Hematopoietic multipotent progenitor cell treated with erythropoietin and hydrocortisone succinate and interleukin-3 and kit ligand, for 17 days (in vitro differentiated cells): Measurements from ENCODE around the gene C19orf18.
"Not testable (repeated sequence)": the region's sequence is repeated elsewhere in the genome, so short reads cannot be mapped to it uniquely, and the experiment has no call there.

ENCODE experiments used
- DNase-seq: peaks from one replicate; pipeline ENCODE4 v3.0.0-alpha.2; 2015; ENCODE audit warnings: low spot score

The C19orf18 gene

GRCh38 chr19:57974434-57974833, at the start of gene C19orf18:
Gene C19orf18 (minus strand): TSS chr19:57974534. CDS start chr19:57974432, 102 bp downstream.
- no peak for DNase-seq

GRCh38 chr19:58022283-58022660, 47.9 kb upstream of the C19orf18 start:
- no peak for DNase-seq

DNA sequence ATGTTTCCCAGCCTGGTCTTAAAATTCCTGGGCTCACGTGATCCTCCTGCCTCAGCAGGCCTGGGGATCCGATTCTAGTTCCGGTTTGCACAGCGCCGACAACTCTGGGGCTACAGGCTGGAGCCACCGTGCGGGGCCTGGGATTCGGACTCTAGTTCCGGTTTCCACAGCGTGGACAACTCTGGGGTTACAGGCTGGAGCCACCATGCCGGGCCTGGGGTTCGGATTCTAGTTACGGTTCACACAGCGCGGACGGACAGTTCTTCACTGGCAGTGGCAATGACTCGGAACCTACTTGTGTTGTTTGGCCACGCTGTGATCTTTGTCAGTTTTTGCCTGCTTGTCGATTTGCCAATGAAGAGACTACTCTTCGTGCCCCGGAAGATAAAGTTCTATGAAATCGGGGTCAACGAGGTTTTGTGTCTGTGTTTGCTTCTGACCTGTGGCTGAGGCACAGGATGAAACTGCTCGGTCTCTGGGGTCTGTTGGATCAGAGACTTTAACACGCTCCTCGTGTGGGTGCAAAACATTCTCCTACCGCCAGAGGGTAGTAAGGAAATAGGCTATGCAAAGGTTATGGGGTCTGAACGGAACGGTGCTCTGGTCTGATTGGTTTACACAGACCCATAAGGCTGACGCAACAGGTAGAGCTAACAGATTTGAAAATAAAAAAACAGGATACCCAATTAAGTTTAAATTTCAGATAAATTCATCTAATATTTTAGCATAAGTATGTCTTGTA, 47.4 kb upstream of the C19orf18 start:
- no peak for DNase-seq

- no peak for DNase-seq
Observed at GRCh38 chr19:58020129-58020528, 45.8 kb upstream of the C19orf18 start.

DNA sequence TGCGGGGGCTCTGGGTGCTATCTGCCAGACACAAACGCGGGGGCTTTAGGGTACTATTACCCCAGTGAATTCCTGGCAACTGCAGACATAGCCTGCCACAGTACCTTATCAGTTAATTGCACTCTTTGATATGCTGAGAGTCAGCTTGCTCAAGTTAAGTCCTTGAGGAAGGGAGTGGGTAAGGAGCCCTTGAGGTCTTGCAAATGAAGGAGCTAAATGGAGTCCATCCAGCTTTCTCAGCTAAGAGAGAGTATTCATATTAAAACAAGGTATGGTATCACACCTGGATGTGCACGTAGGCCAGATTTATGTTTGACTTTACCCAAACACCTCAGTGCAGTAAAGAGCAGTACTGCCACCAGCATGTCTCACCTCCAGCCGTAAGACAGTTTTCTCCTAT, 39.8 kb upstream of the C19orf18 start:
- DNase-seq: no peak

DNA sequence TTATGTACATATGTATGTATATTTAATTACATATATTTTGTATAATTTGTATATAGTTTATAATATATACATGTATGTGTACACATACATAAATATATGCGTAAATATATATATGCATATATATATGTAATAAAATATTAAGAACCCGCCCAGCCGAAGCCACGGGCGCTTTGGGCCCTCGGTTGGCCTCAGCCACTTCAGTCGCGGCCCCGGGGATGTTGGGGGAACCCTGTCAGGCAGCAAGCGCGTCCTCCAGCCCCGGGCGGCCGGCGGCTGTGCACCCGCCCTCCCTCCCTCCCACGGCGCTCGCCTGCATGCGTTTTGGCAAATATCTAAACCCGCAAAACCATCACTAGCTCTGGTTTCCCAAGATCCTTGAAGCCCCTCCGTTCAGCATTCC, 36.2 kb upstream of the C19orf18 start:
- DNase-seq: no peak

DNA sequence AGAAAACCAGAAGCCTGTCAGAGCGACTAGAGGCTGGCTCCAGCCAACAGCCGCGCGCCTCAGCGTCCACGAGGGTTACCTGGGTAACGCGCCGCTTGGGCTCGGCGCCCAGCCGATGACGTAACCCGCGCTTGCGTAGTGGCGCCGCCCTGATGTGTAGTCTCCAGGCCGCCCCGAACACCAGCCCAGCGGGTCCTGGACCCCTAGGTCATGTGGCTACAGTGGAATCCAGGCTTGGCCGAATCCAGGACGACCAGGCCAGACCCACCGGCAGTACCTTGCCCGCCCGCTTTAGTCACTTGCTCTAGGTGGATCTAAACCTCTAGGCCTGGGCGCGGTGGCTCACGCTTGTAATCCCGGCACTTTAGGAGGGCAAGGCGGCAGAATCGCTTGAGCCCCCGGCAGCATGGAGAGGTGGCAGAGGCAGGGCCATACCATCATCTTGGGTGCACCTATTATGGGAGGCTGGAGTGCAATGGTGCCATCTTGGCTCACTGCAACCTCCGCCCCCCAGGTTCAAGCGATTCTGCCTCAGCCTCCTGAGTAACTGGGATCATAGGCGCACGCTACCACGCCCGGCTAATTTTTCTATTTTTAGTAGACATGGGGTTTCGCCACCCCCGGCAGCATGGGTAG, 35.5 kb upstream of the C19orf18 start:
- DNase-seq: peak; percentile 12

- DNase-seq: no peak
Observed at GRCh38 chr19:58009301-58009665, 34.9 kb upstream of the C19orf18 start.

DNA sequence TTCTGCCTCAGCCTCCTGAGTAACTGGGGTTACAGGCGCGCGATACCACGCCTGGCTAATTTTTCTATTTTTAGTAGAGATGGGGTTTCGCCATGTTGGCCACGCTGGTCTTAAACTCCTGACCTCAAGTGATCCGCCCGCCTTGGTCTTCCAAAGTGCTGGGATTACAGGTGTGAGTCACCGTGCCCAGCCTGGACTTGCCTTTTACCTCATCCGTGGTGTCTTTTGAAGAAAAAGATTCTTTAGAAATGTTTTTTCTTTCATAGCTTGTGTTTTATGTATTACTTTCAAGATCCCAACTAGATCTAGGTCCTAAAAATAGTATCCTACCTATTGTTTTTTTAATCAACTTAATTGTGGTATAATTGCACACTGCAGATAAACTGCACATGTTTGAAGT, 34.5 kb upstream of the C19orf18 start:
- not testable (repeated sequence) for DNase-seq

DNA sequence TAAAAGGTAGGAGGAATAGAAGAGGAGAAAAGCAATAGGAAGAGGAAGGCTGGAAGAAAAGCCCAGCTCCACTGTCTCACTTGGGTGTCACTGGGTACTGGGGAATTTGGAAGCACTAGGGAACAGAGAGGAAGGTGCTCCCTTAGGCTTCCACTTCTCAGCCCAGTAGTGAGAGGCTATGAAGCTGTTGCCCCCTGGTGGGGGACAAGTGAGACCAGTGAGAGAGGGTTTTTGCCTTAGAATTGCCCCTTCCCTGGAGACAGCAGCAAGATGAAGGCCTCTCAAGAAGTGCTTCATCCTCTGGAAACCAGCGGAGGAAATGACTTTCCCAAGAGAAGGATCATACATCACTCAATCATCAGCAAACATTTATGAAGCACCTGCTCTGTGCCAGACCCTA, 33.0 kb upstream of the C19orf18 start:
- no peak for DNase-seq

DNA sequence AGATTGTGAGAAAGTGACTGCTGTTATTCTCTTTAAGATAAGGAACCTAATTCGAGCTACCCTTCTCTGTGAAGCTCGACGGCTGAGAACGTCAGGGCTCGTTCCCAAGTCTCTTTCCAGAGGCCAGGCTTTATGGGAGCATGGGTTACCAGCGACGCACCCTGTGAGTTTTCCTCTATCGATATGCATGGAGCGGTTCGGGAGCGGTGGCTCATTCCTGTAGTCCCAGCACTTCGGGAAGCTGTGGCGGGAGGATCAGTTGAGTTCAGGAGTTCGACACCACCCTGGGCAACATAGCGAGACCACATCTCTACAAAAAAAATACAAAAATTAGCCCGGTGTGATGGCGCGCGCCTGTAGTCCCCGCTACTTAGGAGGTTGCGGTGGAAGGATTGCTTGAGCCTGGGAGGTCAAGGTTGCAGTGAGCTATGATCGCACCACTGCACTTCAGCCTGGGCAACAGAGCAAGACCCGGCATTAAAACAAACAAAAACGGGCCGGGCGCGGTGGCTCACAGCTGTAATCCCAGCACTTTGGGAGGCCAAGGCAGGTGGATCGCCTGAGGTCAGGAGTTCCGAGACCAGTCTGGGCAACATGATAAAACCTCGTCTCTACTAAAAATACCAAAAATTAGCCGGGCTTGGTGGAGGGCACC, 29.0 kb upstream of the C19orf18 start:
- no peak for DNase-seq

GRCh38 chr19:58002384-58003173, 28.2 kb upstream of the C19orf18 start, which contains the start of gene ZNF606:
Gene ZNF606 (minus strand): TSS chr19:58002820. CDS start chr19:58001319, 1,501 bp downstream.
- peak; percentile 76 for DNase-seq

DNA sequence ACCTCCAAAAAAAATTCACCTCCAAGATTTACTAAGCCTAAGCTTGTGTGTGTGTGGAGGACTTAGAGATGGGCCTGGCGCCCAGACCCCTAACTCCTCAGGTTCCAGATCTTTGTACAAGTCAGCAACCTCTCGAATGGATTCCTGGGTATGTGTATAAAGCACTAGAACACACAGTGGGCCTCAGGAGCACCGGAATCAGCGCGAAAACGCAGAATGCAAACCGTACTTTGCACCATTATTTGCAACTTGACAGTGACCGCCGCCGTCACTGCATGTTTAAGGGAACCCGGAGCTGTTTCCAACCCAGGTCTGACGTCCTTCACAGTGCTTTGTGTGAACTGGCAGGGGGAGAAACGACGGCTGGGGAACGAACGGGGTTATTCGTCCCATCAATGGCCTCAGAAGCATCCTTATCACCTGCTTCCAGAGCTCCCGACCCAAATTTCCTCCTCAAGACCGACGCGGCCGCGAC, 27.6 kb upstream of the C19orf18 start:
- no peak for DNase-seq

GRCh38 chr19:58000677-58001076, 26.3 kb upstream of the C19orf18 start:
- no peak for DNase-seq

DNA sequence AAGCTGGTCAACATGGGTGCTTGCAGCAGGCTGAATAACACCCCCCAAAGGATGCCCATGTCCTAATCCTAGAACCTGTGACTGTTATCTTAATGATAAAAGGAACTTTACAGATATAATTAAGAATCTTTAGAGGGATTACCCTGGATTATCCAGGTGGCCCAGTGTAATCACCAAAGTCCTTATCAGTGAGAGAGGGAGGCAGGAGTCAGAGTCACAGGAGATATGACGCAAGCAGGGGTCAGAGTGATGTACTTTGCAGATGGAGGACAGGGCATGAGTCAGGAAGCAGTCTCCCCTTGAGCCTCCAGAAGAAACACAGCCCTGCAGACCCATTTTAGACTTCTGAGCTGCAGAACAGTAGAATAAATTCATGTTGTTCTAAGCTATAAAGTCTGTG, 18.5 kb upstream of the C19orf18 start:
- DNase-seq: no peak

- no peak for DNase-seq
Observed at GRCh38 chr19:57978586-57979289, 4.4 kb upstream of the C19orf18 start.

DNA sequence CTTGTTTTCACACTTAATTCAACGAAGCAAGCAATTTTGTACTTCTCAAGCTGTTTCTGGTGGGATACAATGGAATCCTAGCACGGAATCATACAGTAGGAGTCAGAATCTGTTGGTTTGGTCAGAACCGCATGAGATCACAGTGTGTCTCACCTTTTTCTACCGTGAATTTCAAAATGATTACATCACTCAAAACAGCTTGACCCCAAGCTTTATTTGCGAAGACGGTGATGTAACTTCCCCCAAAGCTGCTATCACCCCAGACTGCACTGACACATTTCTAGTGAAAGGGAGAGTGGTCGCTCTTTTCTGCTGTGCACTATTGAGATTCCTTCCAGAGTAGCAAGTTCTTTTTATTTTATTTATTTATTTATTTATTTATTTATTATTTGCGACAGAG, 9.6 kb downstream of the C19orf18 start:
- no peak for DNase-seq

DNA sequence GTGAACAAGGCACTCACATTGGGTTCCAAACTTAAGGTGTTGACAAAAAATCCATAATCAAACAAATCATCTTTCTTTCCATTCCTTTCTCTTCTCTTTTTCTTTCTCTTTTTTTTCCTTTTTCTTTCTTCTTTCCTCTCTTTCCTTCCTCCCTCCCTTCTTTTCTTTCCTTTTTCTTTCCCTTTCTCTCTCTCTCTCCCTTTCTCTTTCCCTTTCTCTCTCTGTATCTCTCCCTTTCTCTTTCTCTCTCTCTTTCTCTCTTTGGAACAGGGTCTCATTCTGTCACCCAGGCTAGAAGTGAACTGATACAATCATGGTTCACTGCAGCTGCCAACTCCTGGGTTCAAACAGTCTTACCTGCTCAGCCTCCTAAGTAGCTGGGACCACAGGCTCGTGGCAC, 12.5 kb downstream of the C19orf18 start:
- DNase-seq: no peak

- DNase-seq: no peak
Observed at GRCh38 chr19:57954996-57955395, 19.3 kb downstream of the C19orf18 start.

- no peak for DNase-seq
Observed at GRCh38 chr19:57949702-57950101, 24.6 kb downstream of the C19orf18 start.

DNA sequence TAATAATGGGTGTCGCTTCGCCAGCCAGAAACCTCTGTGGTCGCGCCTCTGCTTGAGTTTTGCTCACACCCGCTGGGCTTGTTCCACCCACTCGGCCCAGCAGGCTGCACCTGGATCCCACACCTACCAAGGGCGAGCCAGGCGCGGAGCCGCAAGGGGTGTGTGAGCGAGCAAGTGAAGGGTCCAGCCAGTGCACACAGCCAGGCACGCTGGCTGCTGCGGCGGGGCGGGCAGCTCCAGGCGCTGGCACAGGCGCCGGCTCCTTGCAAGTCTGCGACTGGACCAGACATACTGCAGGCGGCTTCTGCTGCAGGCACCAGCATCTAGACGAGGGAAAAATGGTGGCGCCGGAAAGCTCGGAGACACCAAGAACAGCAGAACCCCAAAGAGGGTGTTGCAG, 25.0 kb downstream of the C19orf18 start:
- DNase-seq: no peak
